HG03469 (cell line): Measurements from ENCODE around the gene CCDC28A.

Experiments
- ATAC-seq: cut with Tn5 transposase; IDR thresholded peaks from one replicate; pipeline ENCODE4 v1.9.1; 2021; ENCODE audit warnings: mild to moderate bottlenecking, moderate library complexity, moderate number of reproducible peaks; ENCODE audit not compliant: unreplicated experiment

The CCDC28A gene

DNA sequence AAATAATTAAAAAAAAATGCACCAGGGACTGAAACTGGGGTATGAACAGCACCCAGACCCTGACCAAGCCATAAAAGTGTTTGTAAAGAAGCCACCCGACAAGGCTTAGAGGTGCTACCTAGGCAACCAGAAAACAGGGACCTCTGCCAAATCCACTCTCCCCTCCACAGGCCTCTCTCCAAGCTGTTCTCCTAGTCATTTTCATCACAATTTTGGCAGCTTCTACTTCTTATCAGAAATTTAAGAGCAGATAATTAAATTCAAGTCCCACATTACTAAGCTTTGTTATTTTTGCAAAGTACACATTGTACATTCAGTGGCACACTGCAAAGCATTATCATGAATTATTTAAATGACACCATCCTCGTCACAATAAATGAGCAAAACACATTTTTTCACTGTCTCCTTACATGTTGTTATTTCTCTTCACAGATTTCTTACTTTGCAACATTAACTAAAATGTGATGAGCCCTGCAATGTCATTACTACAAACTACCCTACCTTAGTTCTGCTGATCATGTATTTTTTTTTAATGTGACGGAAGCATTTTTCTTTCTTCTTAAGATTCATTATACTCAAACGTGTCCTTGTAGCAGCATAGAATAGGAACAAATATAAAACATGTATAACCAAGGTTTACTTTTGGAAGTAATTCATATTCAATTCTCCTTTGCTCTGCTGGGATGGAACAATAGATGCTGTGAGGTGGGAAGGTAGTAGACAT, 60.4 kb downstream of the CCDC28A start:
- no peak for ATAC-seq

DNA sequence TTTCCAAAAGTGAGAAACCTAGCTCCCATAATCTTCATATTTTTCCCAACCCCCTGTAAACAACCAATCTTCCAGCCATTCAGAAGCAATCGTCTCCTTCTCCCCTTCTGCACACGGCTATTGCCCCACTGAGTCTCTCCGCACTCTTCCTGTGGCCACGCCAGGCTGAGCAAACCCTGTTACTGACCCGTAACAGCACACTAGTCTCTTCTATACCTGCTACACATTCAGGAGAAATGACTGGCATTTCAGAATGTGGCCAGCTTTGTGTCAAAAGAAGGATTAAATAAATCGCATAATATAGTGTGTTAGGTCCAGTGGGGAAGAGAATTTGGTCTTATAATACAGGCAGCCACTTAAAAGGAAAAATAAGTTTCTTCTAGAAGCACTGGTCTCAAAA, 63.7 kb downstream of the CCDC28A start:
- ATAC-seq = no peak
